GM04503 (cell line): Measurements from ENCODE around the gene ZNF195.
"Not testable (repeated sequence)": the region's sequence is repeated elsewhere in the genome, so short reads cannot be mapped to it uniquely, and the experiment has no call there.

Experiments used
- DNase-seq: peaks from one replicate; pipeline ENCODE4 v3.0.0-alpha.2; 2012; ENCODE audit warnings: low read depth

The ZNF195 gene

GRCh38 chr11:3402181-3402860, 23.4 kb upstream of the ZNF195 start:
- DNase-seq, result not testable (repeated sequence)

GRCh38 chr11:3401052-3401451, 22.1 kb upstream of the ZNF195 start:
- DNase-seq, result not testable (repeated sequence)

DNA sequence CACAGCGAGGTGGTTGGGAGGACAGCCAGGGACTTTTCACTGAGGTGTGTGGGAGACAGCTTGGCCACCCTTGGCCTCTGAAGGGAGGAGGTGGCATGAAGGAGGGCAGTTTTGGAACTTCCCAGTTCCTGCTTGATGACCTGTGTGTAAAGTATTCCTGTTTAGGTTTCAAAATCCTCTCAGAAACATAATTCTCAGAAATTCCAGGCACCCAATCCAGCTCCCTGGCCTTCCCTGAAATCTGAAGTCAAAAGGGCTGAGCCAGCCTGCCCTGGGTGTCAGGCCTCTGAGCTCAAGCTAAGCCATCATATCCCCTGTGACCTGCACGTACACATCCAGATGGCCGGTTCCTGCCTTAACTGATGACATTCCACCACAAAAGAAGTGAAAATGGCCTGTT, 19.6 kb upstream of the ZNF195 start:
- not testable (repeated sequence) for DNase-seq

DNA sequence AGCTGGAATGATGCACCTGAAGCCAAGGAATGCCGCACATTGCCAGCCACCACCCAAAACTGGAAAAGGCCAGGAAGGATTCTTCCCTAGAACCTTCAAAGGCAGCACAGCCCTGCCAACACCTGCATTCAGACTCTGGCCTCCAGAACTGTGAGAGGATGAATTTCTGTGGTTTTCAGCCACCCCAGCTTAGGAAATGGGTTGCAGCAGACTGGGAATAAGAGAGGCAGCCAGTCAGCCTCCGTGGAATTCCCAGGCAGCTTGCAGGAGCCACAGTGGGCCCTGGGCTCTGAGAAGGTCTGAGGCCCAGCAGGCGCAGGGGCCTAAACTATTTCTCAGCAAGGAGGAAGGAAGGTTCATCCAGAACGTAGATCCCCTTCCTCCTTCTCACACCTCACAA, 19.2 kb upstream of the ZNF195 start:
- DNase-seq, result not testable (repeated sequence)

- not testable (repeated sequence) for DNase-seq
These were observed 18.3 kb upstream of the ZNF195 start for GRCh38 chr11:3397210-3397609.

- DNase-seq, result not testable (repeated sequence)
These were observed 16.5 kb upstream of the ZNF195 start for GRCh38 chr11:3395468-3395867.

DNA sequence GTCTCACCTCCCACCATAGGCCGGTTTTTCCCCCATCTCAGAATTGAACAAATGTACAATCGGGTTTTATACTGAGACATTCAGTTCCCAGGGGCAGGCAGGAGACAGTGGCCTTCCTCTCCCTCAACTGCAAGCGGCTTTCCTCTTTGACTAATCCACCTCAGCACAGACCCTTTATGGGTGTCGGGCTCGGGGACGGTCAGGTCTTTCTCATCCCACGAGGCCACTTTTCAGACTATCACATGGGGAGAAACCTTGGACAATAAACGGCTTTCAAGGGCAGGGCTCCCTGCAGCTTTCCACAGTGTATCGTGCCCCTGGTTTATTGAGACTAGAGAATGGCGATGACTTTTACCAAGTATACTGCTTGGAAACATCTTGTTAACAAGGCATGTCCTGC, 16.0 kb upstream of the ZNF195 start:
- not testable (repeated sequence) for DNase-seq

- not testable (repeated sequence) for DNase-seq
These were observed 14.5 kb upstream of the ZNF195 start for GRCh38 chr11:3393450-3393849.

DNA sequence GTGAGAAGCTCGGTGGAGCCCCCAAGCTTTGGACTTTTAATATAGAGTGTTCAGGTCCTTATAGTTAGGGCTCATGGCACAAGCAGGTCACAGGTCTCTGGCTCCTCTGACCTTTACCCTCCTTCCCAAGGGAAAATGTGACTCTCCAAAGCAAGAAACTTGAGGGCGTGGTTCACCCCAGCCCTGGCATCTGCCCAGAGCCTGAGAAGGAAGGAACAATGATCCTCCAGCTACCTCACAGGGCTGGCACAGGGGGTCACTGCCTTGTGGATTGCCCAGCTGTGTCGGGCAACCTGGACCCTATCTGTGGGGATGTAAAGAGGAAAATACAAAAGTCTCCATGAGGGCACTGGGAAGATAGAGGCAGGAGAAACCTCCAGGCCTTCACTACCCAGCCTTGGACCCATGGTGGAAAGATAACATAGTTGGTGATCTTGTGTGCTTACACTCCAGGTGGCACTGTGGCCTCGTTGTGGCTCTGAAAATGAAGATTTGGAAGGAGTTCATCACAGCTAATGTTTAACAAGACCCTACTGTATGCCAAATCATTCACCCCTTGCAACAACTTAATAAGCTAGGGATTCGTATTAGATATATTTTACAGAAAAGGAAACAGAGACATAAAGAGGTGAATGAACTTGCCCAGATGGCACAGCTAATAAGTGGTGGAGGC, 3.8 kb upstream of the ZNF195 start:
- no peak for DNase-seq

GRCh38 chr11:3381794-3382193, 2.8 kb upstream of the ZNF195 start:
- DNase-seq, result no peak

- no peak for DNase-seq
These were observed 2.0 kb upstream of the ZNF195 start for GRCh38 chr11:3380706-3381545.

DNA sequence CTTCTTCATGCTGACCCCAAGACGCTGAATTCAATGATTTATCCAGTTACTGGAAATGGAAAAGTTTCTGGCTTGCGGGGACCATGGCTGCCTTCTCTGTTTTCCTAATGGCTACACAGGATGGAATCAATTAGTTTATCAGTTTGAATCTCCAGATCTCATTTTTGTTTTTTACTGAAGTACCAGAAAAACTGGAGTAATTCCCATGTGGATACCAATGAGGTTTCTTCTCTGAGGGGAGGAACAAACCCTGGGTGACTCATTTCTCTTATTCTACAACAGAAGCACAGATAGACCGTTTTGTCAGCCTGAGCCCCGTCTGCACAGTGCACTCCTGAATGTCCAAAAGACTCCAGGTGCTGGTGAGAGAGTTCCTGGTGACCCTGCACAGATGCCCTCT, 3.4 kb downstream of the ZNF195 start:
- DNase-seq, result no peak

- DNase-seq, result no peak
These were observed 8.6 kb downstream of the ZNF195 start for GRCh38 chr11:3370311-3370870.

GRCh38 chr11:3369366-3369765, 9.6 kb downstream of the ZNF195 start:
- no peak for DNase-seq

DNA sequence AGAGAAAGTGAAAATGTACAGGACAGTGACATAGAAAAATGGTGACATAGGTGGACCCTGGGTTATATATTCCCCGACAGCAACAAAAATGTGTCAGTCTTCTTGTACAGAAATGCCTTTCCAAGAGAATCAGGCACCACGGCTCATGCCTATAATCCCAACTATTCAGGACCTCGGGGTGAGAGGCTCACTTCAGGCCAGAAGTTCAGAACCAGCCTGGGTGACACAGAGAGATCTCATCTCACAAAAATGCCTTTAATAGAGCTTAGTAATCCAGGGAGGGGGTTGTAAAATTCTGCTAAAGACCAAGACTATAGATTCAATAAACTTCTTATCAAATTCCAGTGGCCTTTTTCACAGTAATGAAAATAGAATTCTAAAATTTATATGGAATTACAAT, 10.7 kb downstream of the ZNF195 start:
- no peak for DNase-seq

DNA sequence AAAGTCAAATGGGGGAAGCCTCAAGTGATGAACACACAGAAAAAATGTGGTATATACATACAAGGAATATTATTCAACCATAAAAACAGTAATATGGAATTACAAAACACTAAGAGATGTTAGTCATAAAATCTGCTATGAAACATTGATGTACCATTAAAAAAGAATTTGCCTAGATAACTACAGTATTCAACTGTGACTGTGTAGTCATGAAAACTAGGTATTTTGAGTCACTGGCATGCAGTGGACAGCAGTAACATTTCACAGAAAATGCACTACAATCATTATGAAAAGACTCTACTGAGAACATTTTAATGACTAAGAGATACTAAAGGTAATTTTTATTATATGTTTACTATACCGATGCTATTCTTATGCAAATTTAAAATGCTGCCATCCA, 11.7 kb downstream of the ZNF195 start:
- no peak for DNase-seq

DNA sequence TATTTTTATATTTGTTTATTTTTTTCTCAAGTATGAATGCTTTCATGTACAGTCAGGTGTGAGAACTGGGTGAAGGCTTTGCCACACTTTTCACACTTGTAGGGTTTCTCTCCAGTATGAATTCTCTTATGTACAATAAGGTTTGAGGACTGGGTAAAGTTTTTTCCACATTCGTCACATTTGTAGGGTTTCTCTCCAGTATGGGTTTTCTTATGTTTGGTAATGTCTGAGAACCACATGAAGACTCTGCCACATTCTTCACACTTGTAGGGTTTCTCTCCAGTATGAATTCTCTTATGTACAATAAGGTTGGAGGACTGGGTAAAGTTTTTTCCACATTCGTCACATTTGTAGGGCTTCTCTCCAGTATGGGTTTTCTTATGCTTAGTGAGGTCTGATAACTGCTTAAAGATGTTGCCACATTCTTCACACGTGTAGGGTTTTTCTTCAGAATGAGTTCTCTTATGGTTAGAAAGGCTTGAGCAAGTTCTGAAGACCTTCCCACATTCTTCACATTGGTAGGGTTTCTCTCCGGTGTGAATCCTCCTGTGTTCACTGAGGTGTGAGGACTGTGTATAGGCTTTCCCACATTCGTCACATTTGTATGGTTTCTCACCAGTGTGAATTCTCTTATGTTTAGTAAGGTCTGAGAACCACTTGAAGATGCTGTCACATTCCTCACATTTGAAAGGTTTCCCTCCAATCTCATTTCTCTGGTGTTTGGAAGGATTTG, 19.7 kb downstream of the ZNF195 start:
- no peak for DNase-seq

DNA sequence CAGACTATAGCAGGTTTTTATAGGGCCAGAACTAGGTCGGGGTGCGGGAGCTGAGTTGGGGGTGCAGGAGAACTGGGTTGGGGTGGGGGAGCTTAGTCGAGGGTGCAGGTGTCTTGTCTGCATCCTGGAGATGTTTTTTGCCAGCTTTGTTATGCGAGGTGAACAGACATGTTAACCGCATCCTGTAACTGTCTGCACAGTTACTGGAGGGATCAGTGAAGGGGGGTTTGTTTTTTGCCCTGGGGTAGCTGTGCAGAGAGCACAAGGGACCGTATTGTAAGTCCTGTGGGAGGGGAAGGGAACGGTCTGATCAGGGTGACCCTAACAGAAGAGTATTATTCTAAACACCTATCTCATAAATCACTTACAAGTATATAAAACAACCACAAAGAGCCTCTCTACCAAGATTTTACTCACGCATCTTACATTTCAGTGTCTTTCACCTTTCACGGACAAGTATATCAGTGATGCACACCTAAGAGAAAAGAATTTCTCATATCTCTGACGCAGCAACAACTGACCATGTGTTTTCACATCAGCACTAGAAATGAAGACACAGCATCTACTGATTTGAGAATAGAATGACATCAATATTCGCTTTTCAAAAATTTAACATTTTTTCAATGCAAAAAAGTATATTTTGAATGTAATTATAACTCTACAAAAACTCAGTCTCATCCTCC, 20.8 kb downstream of the ZNF195 start:
- no peak for DNase-seq

DNA sequence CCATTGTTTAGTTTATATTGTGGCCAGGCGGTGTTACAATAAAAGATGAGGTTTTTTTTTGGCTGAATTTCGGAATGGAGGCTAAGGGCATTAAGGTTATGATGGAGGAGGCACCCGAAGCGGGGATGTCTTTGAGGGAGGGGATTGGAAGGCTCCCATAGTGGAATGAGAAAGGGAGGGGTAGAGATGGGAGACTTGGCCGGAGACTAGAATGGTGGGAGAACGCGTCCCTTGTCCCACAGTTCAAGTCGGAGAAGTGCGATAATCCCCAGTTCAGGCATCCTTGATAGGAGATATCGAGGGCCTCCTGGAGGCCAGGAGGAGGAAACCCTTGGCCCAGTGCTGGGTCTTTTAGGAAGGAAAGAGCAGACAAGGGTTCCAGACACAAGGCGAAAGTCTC, 21.6 kb downstream of the ZNF195 start:
- DNase-seq, result no peak

- DNase-seq, result no peak
These were observed 22.1 kb downstream of the ZNF195 start for GRCh38 chr11:3356858-3357257.

- no peak for DNase-seq
These were observed 25.9 kb downstream of the ZNF195 start for GRCh38 chr11:3353066-3353465.
